Heart left ventricle (tissue), 13 donors: ENCODE results near the gene SOX6.

ENCODE experiments used
- CTCF ChIP-seq, 12 donors: fragments of 200-600 bp; sonication (generic) in 4 of 12; IDR thresholded peaks; one replicate each; pipeline versions ENCODE4 v1.5.0 to v1.8.0; 2018 to 2022; ENCODE audit warnings: antibody characterized with exemption in 12 of 12, mild to moderate bottlenecking in 5 of 12
- POLR2A ChIP-seq, 2 donors: fragments of 450-650 bp; IDR thresholded peaks; one replicate each; pipeline ENCODE4 v1.6.1; 2017; ENCODE audit warnings: antibody characterized with exemption in 2 of 2, mild to moderate bottlenecking in 2 of 2, moderate library complexity in 2 of 2
- donor health status: ischemic (EF 13 %, LVEDD 7.1; RV severe dilation, severe dysfunction).
- donor health status: DM: no; HTN: yes; CAD: no.
- donor health status: DM: no; HTN: no; CAD: no.
- donor health status: ischemic (EF 25% LVEDD 6.9; RV normal size, moderate dysfunction).
- donor health status: ischemic (EF 25% LVEDD 5.7; RV mildly dilated, moderate dysfunction).
- donor health status: ischemic (EF 35%, LVEDD 5.7; RV mildly dilated, moderate dysfunction).
- donor health status: nonischemic (EF 11% LVEDD 7.7; RV severe dilation, severe dysfunction).
- donor health status: DM: yes; HTN: yes; CAD: no.
- donor health status: PGD.
- donor health status: ischemic (EF 29% LVEDD 5.4; RV normal size, mild dysfunction).
- donor health status: nonischemic (EF 23%, LVEDD 6.1; RV moderate dilation, normal function).

- TF ChIP-seq POLR2A (IDR thresholded peaks at IDR 0.05), result no peak
- no peak for TF ChIP-seq CTCF (IDR thresholded peaks at IDR 0.05)
Measured at GRCh38 chr11:16278979-16279378, 77.4 kb downstream of the SOX6 start.
